Germinal center (tissue), 1 donor: ENCODE results near the gene PKD1L1.

ENCODE experiments used
- DNase-seq: peaks from one replicate; pipeline ENCODE4 v3.0.0; 2012; ENCODE audit warnings: mixed read lengths, low spot score

PKD1L1 gene

GRCh38 chr7:47735431-47736345, 212.6 kb downstream of the PKD1L1 start:
- DNase-seq, result no peak

DNA sequence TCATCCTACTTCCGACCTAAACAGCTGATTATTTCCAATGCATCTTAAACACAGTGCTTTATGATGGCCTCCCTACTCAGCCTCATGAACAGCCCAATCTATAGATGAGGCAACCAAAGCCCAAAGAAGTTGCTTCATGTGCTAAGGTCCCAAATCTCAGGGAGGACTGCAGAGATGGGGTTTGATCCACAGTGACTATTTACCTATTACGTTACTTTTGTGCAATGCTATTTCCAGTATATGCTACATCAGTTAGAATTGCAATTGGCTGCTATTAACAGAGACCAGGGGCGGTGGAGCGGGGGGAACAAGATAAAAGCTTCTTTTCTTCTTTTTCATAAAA, 213.3 kb downstream of the PKD1L1 start:
- DNase-seq, result no peak

GRCh38 chr7:47734287-47734948, 213.8 kb downstream of the PKD1L1 start:
- no peak for DNase-seq

DNA sequence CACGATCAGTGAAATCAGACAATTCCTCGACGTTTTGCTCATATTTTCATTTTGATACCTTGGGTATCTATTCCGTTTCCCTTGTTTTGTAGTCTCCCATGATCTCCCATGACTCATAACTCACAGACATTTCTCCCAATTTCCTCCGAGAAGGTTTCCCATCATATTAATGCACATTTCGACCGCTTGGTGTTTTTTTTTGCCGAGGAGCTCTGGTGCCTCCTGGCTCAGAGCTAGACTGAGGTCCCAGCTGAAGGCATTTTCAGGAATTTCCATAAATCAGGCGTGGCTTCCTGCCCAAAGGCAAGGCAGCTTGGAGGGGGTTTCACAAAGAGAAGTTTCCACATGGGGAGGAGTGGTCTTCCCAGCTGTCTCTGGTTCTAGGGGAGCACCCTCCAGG, 218.1 kb downstream of the PKD1L1 start:
- DNase-seq, result no peak

DNA sequence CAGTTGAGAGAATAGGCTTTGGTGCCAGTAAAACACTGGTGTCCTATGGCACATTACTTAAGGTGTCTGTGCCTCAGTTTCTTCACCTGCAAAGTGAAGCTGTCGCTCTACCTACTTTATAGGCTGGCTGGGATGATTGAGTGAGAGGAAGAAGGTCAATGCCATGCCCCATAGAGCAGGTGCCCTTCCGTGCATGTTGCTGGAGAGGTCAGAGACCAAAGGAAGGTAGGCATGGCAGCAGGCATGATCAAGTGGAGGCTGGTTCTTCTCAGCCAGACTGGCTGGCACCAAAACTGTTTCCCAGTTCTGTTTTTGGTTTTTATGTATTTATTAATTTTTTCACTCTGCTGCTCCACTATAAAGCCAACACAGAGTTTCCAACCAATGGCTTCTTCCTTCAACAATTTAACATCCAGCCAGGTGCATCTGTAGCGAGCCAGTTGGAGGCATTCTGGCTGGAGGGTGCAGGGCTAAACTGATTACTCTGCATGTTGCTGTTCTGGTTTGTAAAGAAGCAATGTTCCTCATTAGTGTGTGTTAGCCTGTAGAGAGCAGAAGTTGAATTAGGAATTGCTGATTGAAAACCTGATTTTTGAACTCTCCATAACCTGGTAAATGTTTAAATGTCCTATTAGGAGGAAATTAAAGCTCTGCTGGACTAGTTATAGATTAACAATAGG, 222.1 kb downstream of the PKD1L1 start:
- DNase-seq, result no peak

- peak; percentile 72 for DNase-seq
These were observed 223.1 kb downstream of the PKD1L1 start for GRCh38 chr7:47725031-47725780.
